IPS-18c (cell line): Measurements from ENCODE around the gene SNTG2.
"Not testable (repeated sequence)": the region's sequence is repeated elsewhere in the genome, so short reads cannot be mapped to it uniquely, and the experiment has no call there.

Experiments used
- H3K4me3 ChIP-seq: 2 replicates; pipeline ENCODE4 v1.7.0; 2013; ENCODE audit warnings: low read depth, mild to moderate bottlenecking, low read length, moderate library complexity; ENCODE audit not compliant: insufficient read depth
- H3K9me3 ChIP-seq: one replicate; pipeline ENCODE4 v1.6.1; 2013; ENCODE audit warnings: mild to moderate bottlenecking, low read length, moderate library complexity; ENCODE audit not compliant: control insufficient read depth, insufficient read depth

SNTG2 gene

DNA sequence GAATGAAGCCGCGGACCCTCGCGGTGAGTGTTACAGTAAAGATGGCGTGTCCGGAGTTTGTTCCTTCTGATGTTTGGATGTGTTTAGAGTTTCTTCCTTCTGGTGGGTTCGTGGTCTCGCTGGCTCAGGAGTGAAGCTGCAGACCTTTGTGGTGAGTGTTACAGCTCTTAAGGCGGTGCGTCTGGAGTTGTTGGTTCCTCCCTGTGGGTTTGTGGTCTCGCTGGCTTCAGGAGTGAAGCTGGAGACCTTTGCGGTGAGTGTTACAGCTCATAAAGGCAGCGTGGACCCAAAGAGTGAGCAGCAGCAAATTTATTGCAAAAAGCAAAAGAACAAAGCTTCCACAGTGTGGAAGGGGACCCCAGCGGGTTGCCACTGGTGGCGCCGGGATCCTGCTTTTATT, 183.2 kb downstream of the SNTG2 start:
- H3K4me3 ChIP-seq, H3K9me3 ChIP-seq: not testable (repeated sequence)

DNA sequence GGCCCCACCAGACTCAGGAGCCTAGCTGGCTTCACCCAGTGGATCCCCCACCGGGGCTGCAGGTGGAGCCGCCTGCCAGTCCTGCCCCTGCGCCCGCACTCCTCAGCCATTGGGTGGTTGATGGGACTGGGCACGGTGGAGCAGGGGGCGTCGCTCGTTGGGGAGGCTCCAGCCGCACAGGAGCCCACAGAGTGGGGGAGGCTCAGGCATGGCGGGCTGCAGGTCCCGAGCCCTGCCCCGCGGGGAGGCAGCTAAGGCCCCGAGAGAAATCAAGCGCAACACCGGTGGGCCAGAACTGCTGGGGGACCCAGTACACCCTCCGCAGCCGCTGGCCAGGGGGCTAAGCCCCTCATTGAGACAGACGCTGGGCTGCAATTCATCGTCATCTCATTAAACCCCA, 184.0 kb downstream of the SNTG2 start:
- H3K4me3 ChIP-seq, result no peak overlapping the region
- H3K9me3 ChIP-seq, result no peaks in the 10 kb centered on the region

DNA sequence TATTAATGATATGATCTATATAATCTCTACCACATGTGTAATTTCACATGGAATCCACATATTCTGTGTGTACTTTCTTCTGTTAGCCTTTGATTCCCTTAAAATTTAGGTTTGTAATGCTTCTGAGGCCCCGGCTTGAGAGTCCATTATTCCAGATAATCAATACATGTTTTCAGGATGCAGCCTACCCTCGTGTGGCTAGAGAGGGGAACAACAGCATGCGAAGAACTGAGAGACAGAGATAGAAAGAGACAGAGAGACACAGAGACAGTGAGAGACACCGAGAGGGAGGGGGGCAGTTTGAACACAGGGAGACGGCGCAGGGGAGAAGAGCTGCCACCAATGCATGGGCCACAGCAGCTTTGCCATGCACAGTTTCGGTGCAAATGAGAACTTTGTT, 185.4 kb downstream of the SNTG2 start:
- Histone ChIP-seq H3K4me3 (no peak overlapping the region), H3K9me3 (no peaks in the 10 kb centered on the region)

DNA sequence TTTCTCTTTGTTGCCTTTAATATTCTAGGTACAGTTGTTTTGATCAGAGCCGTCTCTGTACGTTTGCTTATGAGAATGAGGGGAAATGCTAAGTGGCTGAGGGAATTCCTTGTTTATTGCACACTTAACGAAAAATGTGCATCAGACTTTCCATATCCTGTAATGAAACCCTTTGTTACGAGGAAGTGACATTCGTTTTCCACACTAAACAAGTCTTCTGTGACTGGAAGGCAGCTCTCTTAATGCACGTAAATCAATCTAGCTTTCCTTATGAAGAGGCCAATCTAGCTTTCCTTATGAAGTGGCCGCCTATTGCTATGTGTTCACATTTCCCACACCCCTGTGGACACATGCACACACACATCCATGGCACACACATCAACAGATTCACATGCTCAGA, 186.2 kb downstream of the SNTG2 start:
- no peaks in the 10 kb centered on the region for H3K9me3 ChIP-seq
- H3K4me3 ChIP-seq, result no peak overlapping the region

DNA sequence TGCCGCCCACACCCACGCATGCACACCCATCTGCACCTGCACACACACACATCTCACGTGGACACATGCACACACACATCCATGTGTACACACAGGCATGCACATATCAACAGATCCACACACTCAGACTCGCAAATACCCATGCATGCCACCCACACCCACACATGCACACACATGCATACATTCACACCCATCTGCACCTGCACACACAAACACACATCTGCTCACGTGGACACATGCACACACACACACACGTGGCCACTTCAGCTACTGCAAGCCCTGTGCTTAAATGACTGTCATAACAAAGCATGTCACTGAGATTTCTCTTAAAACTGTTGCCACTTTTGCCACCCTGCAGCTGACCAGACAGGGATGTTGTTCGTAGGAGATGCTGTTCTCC, 186.6 kb downstream of the SNTG2 start:
- no peak overlapping the region for H3K4me3 ChIP-seq
- no peaks in the 10 kb centered on the region for H3K9me3 ChIP-seq

DNA sequence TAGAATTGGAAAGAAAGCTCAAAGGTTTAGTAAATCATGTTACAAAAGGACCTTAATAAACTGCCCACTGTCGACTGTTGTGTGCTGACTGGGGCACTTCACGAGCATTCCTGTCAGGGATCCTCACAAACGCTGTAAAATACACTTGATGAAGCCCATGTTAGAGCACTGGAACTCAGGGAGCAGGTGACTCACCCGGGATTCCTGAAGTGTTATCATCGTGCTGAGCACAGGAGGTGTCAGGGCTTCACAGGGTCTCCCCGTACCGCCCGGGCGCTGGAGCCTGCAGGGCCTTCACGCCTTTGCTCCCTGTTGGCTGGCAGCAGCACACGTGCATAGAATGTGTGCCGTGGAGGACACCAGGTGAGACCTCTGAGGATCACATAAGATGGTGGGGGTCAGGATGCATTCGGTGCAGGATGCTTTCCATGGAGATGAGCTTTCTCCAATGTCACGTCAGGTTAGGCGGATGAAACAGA, 187.3 kb downstream of the SNTG2 start:
- no peak overlapping the region for H3K4me3 ChIP-seq
- no peaks in the 10 kb centered on the region for H3K9me3 ChIP-seq

DNA sequence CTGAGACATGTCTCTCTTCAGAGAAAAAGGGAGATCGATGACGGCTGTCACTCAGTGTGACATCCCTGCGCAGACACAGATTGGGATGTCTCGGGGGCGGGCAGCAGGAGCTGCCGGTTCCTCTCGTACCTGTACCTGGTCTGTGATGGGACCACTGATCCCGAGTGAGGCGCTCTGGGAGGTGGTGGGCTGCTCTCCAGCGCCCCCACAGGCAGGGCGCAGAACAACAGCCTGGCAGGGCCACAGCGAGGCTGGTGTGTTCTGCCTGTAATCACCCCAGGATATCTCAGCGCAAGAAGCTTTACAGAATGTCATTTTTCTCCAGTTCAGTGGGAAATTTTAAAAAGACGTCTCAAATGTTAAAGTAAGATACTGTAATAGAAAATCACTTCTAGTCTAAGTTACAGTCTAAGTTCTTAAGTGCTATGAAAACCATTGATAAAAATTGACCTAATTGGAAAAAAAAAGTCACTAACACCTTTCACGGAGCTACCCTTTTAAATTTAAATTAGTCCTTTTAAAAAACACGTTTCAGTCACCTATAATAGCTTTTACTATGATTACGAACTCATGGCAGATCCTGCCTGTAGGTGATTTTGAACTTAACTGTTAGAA, 189.8 kb downstream of the SNTG2 start:
- Histone ChIP-seq H3K9me3 (no peaks in the 10 kb centered on the region), H3K4me3 (no peak overlapping the region)

DNA sequence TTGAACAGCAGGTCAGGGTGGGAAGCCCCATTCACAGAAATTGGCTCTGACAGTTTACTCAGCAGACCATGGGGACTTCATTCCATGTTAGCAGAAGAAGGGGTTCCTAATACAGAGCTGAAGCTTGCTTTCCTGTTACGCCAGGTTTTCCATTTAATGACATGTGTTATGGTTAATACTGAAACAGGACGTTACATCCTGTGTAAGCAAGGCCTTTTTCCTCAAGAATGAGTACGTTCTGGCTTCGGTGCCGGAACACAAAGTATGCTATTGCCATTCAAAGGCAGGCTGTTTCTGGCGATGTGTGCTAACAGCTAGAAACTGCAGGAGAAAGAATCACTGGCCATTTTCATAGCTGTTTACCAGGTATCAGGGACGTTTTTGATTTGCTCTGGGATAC, 190.4 kb downstream of the SNTG2 start:
- Histone ChIP-seq H3K9me3 (no peaks in the 10 kb centered on the region), H3K4me3 (no peak overlapping the region)

DNA sequence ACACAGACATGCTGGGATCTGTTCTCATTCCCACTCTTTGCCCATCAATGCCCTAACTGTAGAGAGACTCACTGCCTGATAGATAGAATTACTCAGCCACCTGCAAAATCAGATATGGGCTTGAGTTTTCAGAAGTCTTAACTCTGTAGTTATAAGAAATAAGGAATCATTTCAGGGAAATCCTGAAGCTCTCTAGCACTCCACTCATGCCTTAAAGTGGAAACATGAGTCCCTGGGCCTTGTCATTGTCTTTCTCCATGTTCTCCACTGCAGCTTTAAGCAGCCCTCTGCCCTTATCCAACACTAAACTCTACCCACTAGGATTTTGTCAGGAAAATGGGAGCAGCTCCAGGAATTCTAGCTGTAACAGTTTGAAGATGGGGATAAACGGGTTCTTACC, 192.5 kb downstream of the SNTG2 start:
- Histone ChIP-seq H3K9me3 (no peaks in the 10 kb centered on the region), H3K4me3 (no peak overlapping the region)

DNA sequence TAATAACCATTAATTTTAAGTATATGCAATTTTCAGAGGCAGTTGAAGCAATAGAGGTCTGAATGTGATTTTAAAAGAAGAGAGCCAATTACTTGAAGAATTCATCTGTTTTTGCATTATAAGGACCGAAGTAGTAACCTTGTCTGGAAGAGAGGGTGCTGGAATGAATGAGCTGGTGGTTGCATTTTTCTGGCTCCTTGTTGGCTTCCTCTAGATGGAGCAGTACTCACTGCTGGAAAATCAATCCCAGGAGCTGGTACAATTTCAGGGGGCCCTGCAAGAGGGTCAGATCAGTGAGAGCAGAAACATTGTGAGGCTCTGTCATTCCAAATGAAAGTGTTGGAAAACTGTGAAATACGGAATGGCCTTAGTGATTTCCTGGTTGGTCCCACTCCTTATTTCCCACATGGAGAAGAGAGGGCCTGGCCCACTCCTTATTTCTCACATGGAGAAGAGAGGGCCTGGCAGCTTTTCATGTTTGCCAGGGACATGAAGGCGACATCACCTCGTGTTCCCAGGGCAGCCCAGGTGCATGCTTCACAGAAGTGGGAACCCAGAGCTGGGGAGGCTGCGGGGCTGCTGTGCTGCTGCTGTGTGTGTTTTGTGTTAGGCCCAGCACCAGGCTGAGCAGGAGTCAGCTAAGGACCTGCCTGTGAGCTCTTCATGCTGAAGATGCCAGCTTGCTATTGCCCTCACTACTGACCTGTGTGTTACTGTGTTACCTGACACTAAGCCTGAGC, 197.4 kb downstream of the SNTG2 start:
- H3K4me3 ChIP-seq, result no peak overlapping the region

DNA sequence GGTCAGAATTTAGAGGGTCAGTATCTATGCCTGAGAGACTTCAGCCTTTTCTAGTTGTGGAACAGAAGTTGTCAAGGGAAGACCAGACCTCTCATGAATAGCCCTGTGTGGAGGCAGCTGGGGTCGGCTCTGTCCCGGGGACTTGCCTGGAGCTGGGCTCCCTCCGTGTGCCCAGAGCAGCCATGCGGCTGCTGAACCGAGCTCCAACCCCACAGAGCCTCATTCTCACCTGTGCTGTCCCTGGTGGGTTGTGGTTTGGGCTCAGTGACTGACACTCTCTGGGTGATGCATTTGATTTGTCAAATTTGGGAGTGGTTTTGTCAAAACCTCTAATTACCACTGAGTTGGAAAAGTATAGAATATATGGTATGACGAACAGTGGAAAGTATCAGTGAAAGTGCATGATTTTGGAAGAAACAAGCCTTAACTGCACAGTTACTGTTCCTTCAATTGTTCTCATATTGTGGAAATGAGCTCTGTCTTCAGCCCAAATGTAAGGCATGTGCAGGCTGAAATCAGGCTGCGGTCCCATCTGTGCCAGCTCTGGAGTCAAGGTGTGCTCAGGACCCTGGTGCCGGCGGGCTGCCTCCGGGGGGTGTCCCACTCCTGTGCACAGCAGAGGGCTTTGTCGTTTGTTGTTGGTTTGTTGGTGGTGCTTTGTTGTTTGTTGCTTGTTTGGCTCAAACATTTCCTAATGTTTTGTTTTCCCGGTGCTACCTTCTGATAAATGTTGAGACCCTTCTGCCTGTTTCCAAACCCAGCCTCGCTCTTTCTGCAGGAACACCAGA, 200.3 kb downstream of the SNTG2 start:
- no peak overlapping the region for H3K4me3 ChIP-seq
- H3K9me3 ChIP-seq, result no peaks in the 10 kb centered on the region

More for the DNA sequence above, 197.4 kb downstream of the SNTG2 start:
- no peaks in the 10 kb centered on the region for H3K9me3 ChIP-seq

DNA sequence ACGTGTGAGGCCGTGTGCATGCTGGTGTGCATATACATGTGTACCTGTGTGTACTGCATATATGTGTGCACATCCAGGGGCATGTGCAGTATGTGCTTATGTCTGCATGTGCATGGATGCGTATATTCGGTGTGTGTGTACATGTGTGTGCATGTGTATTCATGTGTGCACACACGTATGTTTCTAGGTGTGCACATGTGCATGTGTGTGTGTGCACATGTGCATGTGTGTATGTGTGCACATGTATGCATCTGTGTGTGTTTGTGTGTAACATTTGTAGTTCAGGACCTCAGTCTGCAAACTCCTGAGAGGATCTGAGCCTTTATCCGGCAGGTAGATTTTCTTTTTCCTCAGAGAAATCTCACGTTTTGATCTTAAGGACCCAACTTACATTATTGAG, 201.7 kb downstream of the SNTG2 start:
- Histone ChIP-seq H3K9me3 (no peaks in the 10 kb centered on the region), H3K4me3 (no peak overlapping the region)

DNA sequence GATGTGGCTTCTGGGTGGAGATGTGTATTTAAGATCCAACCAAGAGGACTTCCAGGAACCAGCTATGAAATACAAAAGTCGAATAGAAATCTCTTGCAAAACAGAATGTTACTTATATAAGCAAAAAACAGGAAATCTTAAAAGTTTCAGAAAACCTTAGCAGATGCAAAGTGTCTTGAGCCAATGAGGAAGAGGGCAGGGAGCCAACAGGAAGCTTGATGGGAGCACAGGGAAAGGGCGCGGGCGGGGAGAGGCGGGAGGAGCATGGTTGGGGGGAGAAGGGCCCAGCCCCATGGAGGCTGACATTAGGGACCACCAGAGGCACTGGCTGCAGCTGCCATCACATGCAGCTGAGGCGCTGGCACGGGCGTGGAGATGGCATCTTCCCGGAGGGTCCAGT, 203.3 kb downstream of the SNTG2 start:
- H3K4me3 ChIP-seq, result no peak overlapping the region
- H3K9me3 ChIP-seq, result no peaks in the 10 kb centered on the region

DNA sequence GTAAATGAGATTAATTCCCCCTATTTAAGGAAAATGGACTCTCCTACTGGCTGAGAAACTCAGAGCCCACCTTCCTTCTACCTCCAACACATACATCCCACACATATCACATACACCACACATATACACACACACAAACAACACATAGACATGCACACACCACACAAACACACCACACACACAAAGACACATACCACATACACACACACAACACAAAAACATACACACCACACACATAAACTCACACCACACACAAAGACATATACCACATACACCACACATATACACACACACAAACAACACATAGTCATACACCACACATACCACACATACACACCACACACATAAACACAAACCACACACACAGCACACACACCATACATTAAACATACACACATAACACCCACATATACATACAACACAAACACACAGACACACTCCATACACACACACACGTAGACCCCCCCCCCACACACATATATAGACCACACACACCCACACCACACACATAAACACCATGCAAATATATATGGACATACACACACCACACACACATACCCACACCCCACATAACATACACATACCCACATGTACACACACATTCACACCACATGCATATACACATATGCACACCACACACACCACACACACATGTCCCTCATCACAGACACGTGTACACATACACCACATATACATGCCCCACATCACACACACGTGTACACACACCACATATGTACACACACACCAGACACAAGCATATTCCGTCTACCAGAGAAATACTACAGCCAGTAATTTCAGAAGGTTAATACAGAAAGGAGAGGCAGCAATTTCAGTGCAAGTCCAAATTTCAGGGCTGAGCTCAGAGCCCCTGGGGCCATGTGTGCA, 204.3 kb downstream of the SNTG2 start:
- Histone ChIP-seq H3K9me3 (no peaks in the 10 kb centered on the region), H3K4me3 (no peak overlapping the region)

DNA sequence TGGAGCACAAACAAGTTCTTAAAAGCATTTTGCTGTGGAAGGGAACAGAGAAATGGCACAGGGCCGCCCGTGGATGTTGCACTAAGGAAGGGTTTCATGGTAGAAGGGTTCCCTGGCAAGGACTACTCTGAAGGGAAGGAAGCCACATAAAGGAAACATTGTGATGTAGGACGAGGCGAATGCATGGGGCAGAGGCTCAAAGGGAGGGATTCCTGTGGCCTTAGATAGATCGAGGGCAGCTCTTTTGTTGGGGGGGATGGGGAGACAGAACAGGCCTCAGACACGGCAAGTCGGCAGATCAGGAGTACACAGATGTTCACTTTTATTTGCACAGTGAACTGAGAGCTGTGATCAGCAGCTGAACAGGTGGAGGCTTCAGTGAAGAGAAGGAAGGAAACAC, 205.4 kb downstream of the SNTG2 start:
- H3K9me3 ChIP-seq, result no peaks in the 10 kb centered on the region
- no peak overlapping the region for H3K4me3 ChIP-seq

DNA sequence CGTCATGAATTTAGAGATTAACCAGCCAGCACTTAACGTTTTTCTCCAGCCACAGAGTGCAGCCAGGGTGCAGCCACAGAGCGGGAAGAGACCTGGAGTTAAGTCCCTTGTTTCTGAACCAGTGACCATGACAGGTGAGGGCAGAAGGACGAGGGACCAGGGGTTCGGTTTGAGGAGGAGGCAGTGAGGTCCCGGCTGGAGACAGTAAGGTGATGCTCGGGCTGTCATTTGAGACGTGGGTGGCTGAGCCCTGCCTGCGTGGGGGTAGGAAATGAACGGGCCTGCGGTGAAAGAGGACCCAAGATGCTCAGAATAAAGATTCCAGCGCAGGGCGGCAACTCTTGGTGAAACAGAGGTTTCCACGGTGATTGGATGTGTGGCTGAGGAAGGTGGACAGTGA, 205.9 kb downstream of the SNTG2 start:
- Histone ChIP-seq H3K4me3 (no peak overlapping the region), H3K9me3 (no peaks in the 10 kb centered on the region)

DNA sequence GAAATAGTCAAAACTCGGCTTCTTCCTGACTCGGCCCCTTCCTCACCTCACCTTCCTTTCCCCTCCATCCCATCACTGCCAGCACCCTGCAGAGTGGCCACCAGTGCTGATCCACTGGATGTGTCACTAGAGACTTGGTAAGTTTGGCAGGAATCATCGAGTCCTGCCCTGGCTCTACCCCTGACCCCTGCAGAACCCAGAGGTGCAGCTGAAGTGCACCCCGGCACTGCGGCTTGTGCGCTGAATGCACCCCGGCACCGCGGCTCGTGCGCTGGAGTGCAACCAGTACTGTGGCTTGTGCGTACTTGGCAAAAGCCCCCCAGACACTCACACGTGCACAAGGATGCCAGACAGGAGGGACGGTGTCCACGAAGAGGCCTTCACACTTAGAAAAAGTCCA, 206.5 kb downstream of the SNTG2 start:
- Histone ChIP-seq H3K9me3 (no peaks in the 10 kb centered on the region), H3K4me3 (no peak overlapping the region)
